Fibroblast of villous mesenchyme (primary cell): Measurements from ENCODE around the gene CFL2. TPM values are rescaled to one million over a fixed set of nuclear protein-coding genes. Genes with fewer than 3 reads are reported as not detected.
"Not testable (repeated sequence)": the region's sequence is repeated elsewhere in the genome, so short reads cannot be mapped to it uniquely, and the experiment has no call there.

ENCODE experiments used
- DNase-seq: peaks from one replicate; pipeline ENCODE4 v3.0.0-alpha.2; 2010; ENCODE audit warnings: low read depth
- H3K4me3 ChIP-seq: 2 replicates; pipeline ENCODE4 v1.5.1; 2011; ENCODE audit warnings: low read depth, mild to moderate bottlenecking, low read length
- CTCF ChIP-seq: IDR thresholded peaks from 2 replicates; pipeline ENCODE4 v1.5.1; 2012; ENCODE audit warnings: low read depth, mild to moderate bottlenecking, low read length; ENCODE audit not compliant: insufficient read depth
- total RNA-seq: library from RNA; depleted of rRNA; stranded (reverse); fragments of >200 nt; gene quantifications from 2 replicates; pipeline ENCODE4 v1.2.3, GENCODE V29; 2012

Gene CFL2
- total RNA-seq, 1 donor, result 173 TPM

DNA sequence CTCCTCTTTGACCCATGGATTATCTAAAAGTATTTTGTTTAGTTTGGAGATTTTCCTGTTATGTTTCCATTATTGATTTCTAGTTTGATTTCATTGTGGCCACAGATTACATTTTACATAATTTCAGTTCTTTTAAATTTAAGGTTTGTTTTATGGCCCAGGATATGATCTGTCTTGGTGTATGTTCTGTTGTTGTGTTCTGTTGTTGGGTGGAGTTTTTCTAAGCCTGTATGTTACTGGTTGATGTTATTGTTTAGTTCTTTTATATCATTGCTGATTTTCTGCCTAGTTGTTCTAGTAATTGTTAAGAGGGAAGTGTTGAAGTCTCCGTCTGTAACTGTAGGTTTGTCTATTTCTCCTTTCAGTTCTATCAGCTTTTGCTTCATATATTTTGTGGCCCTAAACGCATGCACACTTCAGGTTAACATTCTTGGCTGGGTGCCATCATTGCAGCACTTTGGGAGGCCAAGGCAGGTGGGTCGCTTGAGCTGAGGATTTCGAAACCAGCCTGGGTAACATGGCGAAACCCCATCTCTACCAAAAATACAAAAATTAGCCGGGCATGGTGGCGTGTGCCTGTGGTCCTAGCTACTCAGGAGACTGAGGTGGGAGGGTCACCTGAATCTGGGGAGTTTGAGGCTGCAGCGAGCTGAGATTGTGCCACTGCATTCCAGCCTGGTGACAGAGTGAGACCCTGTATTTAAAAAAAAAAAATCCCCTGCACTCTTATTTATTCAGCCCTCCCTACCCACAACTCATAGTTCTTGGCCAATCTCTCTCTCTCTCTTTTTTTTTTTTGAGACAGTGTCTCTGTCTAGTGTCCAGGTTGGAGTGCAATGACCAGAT is 28.1 kb upstream of the CFL2 start:
- no peak overlapping the region for H3K4me3 ChIP-seq
- TF ChIP-seq CTCF, result no peak
- no peak for DNase-seq

DNA sequence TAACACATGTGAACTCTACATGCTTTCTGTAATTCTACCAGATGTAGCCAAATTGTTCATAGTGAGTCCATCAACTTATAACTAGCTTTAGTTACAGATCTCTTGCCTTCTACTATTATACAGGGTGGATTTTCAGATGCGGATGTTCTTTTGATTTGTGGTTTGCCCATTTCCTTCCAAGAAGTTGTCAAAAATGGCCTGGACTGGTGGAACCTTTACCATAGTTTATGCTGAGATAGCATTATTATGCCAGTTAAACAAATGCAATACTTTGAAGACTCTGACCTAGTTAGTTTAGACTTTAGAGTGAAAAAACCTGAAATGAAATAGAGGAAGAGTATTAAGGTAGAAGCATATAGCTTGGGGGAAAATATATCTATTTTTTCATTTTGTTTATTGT is 27.4 kb upstream of the CFL2 start:
- no peak overlapping the region for H3K4me3 ChIP-seq
- TF ChIP-seq CTCF, result no peak
- no peak for DNase-seq

- DNase-seq, result peak; percentile 13
- not testable (repeated sequence) for H3K4me3 ChIP-seq
Observed at GRCh38 chr14:34740139-34740538, 25.7 kb upstream of the CFL2 start.

DNA sequence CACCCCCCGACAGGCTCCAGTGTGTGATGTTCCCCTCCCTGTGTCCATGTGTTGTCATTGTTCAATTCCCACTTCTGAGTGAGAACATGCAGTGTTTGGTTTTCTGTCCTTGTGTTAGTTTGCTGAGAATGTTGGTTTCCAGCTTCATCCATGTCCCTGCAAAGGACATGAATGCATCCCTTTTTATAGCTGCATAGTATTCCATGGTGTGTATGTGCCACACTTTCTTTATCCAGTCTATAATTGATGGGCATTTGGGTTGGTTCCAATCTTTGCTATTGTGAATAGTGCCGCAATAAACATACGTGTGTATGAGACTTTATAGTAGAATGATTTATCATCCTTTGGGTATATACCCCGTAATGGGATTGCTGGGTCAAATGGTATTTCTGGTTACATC is 22.7 kb upstream of the CFL2 start:
- DNase-seq, H3K4me3 ChIP-seq: not testable (repeated sequence)

- H3K4me3 ChIP-seq, result no peak overlapping the region
- DNase-seq, result peak; percentile 39
- no peak for TF ChIP-seq CTCF
Observed at GRCh38 chr14:34733245-34733644, 18.9 kb upstream of the CFL2 start.

DNA sequence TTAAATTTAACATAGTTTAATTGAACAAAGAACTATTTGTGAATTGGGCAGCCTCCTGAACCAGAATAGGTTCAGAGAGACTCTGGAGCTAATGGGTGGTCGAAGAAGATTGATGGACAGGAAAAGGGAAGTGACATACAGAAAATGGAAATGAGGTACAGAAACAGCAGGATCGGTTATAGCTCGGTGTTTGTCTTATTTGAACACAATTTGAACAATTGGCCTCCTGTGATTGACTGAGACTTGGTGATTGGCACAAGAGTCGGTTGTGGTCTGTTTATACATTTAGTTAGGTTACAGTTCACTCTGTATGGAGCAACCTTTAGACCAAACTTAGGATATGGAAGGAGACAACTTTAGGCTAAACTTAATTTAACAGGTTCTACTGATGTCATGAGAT is 18.4 kb upstream of the CFL2 start:
- no peak for DNase-seq
- H3K4me3 ChIP-seq, result no peak overlapping the region
- no peak for TF ChIP-seq CTCF

DNA sequence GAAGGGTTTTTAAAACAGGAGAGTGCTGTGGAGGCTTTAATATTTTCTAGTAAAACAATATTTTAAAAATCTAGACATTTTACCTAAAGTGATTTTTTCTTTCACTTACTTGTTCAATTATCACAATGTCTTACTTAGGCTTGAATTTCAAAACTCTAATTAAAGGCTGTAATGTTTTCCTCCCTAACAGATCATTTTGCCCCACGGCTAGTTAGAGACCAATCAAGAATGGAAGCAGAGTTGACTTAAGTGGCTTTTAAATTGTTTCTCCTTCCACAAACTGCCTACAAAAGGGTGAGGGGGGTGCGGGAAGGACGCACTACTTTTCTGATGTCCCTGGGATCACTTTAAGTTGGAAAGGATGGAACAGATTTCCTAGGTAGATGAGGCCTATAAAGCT is 9.5 kb upstream of the CFL2 start:
- H3K4me3 ChIP-seq, result no peak overlapping the region
- no peak for DNase-seq
- TF ChIP-seq CTCF, result no peak
